OCI-LY7 (cell line): Measurements from ENCODE around the gene TIGD3. TPM values are rescaled to one million over a fixed set of nuclear protein-coding genes. Genes with fewer than 3 reads are reported as not detected.

Experiments
- BruUV-seq: library from RNA; stranded (reverse); fragments of 400-500 nt; replicated peaks from 2 replicates; lab custom pipeline; 2021; lab: Mats Ljungman, UMichigan
- CTCF ChIA-PET: fragments of 300-600 bp; sonication (Branson Sonifier 250); formaldehyde crosslinking; loops from one replicate; lab custom pipeline; 2022; ENCODE audit warnings: antibody characterized with exemption; ENCODE audit not compliant: unreplicated experiment; lab: Charles Lee
- POLR2A ChIA-PET: fragments of 300-600 bp; sonication (Branson Sonifier 250); formaldehyde crosslinking; loops from one replicate; lab custom pipeline; 2022; ENCODE audit warnings: antibody characterized with exemption; lab: Charles Lee
- DNase-seq: peaks from one replicate; pipeline ENCODE4 v3.0.0-alpha.2; 2015; ENCODE audit warnings: low spot score
- H2AFZ ChIP-seq: fragments of 200-600 bp; sonication (generic), shearing (Covaris generic); 2 replicates; pipeline ENCODE4 v1.6.1; 2014; ENCODE audit warnings: mild to moderate bottlenecking, antibody characterized with exemption, low read length, moderate library complexity
- H3K27ac ChIP-seq: fragments of 200-600 bp; sonication (generic); 2 replicates; pipeline ENCODE4 v1.5.1; 2014; ENCODE audit warnings: mixed run types, low read depth, mild to moderate bottlenecking, moderate library complexity, low read length, inconsistent platforms; ENCODE audit not compliant: poor library complexity, severe bottlenecking
- H3K36me3 ChIP-seq: fragments of 200-600 bp; sonication (generic); 2 replicates; pipeline ENCODE4 v1.6.1; 2014; ENCODE audit warnings: mild to moderate bottlenecking, antibody characterized with exemption, low read length, moderate library complexity, mixed read lengths; ENCODE audit not compliant: insufficient read depth
- H3K4me1 ChIP-seq: fragments of 200-600 bp; sonication (generic); 2 replicates; pipeline ENCODE4 v1.5.1; 2014; ENCODE audit warnings: mild to moderate bottlenecking, low read length; ENCODE audit not compliant: insufficient read depth, poor library complexity, severe bottlenecking
- H3K4me2 ChIP-seq: fragments of 200-600 bp; sonication (generic); 2 replicates; pipeline ENCODE4 v1.6.1; 2014; ENCODE audit warnings: mild to moderate bottlenecking, low read length
- H3K4me3 ChIP-seq: fragments of 200-600 bp; sonication (generic); 2 replicates; pipeline ENCODE4 v1.5.1; 2014; ENCODE audit warnings: mild to moderate bottlenecking, low read depth, low read length; ENCODE audit not compliant: poor library complexity, severe bottlenecking
- H3K79me2 ChIP-seq: fragments of 200-600 bp; sonication (generic); 2 replicates; pipeline ENCODE4 v1.6.1; 2016; ENCODE audit warnings: low read depth, mild to moderate bottlenecking, low read length, moderate library complexity, mixed read lengths; ENCODE audit not compliant: insufficient read depth
- H3K9me2 ChIP-seq: fragments of 200-600 bp; sonication (generic); 2 replicates; pipeline ENCODE4 v1.6.1; 2016; ENCODE audit warnings: mild to moderate bottlenecking, low read length, mixed read lengths; ENCODE audit not compliant: insufficient read depth
- H3K9me3 ChIP-seq: fragments of 200-600 bp; sonication (generic); 2 replicates; pipeline ENCODE4 v1.6.1; 2014; ENCODE audit warnings: mild to moderate bottlenecking, mixed run types, low read length, mixed read lengths
- H4K20me1 ChIP-seq: fragments of 200-600 bp; sonication (generic); 2 replicates; pipeline ENCODE4 v1.6.1; 2014; ENCODE audit warnings: mild to moderate bottlenecking, antibody characterized with exemption, low read length, moderate library complexity, mixed read lengths; ENCODE audit not compliant: insufficient read depth
- CTCF ChIP-seq: fragments of 200-600 bp; sonication (generic); conservative IDR thresholded peaks from 2 replicates; pipeline ENCODE4 v1.5.1; 2014; ENCODE audit warnings: mild to moderate bottlenecking, antibody characterized with exemption, low read length, moderate library complexity, mixed read lengths
- EZH2phosphoT487 ChIP-seq: fragments of 200-600 bp; sonication (generic); IDR thresholded peaks from 2 replicates; pipeline ENCODE4 v1.6.1; 2018; ENCODE audit warnings: low read depth, borderline replicate concordance, mild to moderate bottlenecking, mixed run types, antibody characterized with exemption, low read length, moderate library complexity, mixed read lengths
- intact Hi-C: fragments of 100-400 bp; cut with micrococcal nuclease; formaldehyde crosslinking; loops from one replicate; pipeline ENCODE4 v1.10.0; 2022; ENCODE audit not compliant: unreplicated experiment
- total RNA-seq, 2 experiments: library from RNA; depleted of rRNA in 1 of 2; stranded (reverse); fragments of >200 nt in 1 of 2; shearing (Covaris generic) in 1 of 2; gene quantifications; 2 replicates each; pipeline ENCODE4 v1.2.3, GENCODE V29; 2014 to 2022

Gene TIGD3
- total RNA-seq, 2 experiments from 2014 or later = 2.0 to 2.7 TPM

GRCh38 chr11:65353376-65353775, 1.2 kb upstream of the TIGD3 start:
- no TSS peak for BruUV-seq
- intact Hi-C loops = no loop called here
- POLR2A ChIA-PET = no interaction called here

DNA sequence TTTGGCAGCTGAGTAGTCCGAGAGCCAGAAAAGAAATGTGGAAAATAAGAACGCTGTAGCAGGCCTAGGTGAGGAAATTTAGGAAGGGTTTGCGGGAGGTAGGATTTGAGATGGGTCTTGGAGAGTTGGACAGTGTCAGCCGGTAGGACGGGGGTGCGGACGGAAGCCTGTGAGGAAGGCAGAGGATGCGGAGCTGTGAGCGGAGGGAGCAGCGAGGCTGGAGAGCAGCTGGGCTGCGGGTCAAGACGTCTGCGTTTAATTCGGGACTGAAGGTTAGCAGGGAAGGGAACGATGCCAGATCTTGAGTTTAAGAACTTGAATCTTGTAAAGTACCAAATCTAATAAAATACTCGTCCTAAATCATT, 669 bp upstream of the TIGD3 start:
- ChIA-PET CTCF (no interaction called here), POLR2A (no interaction called here)
- Histone ChIP-seq H3K4me1 (peaks cover 10% of the 10 kb centered on the region), H3K36me3 (peaks cover 40% of the 10 kb centered on the region), H3K4me3 (peak overlapping the region; percentile 73), H3K9me2 (no peaks in the 10 kb centered on the region), H3K4me2 (peak overlapping the region; percentile 66), H3K79me2 (no peaks in the 10 kb centered on the region), H4K20me1 (no peaks in the 10 kb centered on the region), H3K9me3 (no peaks in the 10 kb centered on the region), H2AFZ (no peak overlapping the region), H3K27ac (no peak overlapping the region)
- DNase-seq = no peak
- BruUV-seq = no TSS peak
- intact Hi-C loops = no loop called here
- TF ChIP-seq EZH2phosphoT487 (no peak), CTCF (no peak)

More at GRCh38 chr11:65353376-65353775, 1.2 kb upstream of the TIGD3 start:
- H2AFZ ChIP-seq = no peak overlapping the region
- CTCF ChIA-PET = no interaction called here
- H3K36me3 ChIP-seq = peaks cover 45% of the 10 kb centered on the region
- no peak overlapping the region for H3K27ac ChIP-seq
- no peaks in the 10 kb centered on the region for H3K9me3 ChIP-seq
- no peak overlapping the region for H3K4me3 ChIP-seq
- H3K4me2 ChIP-seq = no peak overlapping the region
- H3K9me2 ChIP-seq = no peaks in the 10 kb centered on the region
- H4K20me1 ChIP-seq = no peaks in the 10 kb centered on the region
- H3K79me2 ChIP-seq = no peaks in the 10 kb centered on the region
- DNase-seq = no peak
- peaks cover 10% of the 10 kb centered on the region for H3K4me1 ChIP-seq
- TF ChIP-seq EZH2phosphoT487 = no peak
- TF ChIP-seq CTCF = no peak

DNA sequence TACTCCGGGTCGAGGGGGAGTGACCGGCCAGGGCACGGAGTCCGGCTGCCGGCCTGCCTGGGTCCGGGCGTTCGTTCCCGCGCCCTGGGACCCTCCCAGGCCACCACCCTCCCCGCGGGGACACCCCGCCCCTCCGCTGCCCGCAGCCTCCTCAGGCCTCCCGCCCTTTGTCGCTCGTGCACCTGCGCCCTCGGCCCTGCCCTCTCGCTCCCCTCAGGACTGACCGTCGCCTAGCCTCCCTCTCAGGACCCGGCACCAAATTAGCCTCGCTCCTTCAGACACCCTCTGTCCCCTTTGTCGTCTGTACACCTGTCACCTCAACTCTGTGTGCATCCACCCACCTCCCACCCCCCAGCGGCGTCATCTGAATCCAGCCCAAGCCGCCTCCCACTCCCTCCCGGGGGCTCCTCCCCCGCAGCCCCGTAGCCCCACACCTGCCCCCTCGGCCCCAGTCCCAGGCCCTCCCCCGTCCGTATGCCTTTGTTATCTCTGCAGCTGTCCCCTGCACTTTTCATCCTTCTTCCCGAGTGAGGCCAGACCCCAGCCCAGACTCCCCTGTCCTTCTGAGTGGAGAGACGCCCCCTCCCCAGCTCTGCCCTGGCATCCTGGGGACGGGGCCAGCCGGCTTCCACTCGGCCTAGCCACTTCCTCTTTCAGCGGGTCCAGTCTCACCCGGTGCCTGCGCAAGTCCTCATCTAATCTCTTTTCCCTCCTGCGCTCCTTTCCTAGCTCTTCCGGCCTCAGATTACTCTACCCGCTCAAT, 643 bp downstream of the TIGD3 start:
- H3K27ac ChIP-seq = no peak overlapping the region
- CTCF ChIA-PET = interaction anchor here (0.9 kb wide), 1 partner anchor 22 kb away, joined by 5 read pairs; the partner anchor contains the start of gene DPF2
- no TSS peak for BruUV-seq

More for the DNA sequence above, 643 bp downstream of the TIGD3 start:
- no peaks in the 10 kb centered on the region for H4K20me1 ChIP-seq
- intact Hi-C loops = no loop called here
- POLR2A ChIA-PET = interaction anchor here (1.4 kb wide), 1 partner anchor 22 kb away, joined by 4 read pairs; the partner anchor contains the start of gene DPF2
- TF ChIP-seq CTCF = no peak
- TF ChIP-seq EZH2phosphoT487 = no peak
- H3K36me3 ChIP-seq = peaks cover 29% of the 10 kb centered on the region
- H3K9me2 ChIP-seq = no peaks in the 10 kb centered on the region
- peaks cover 10% of the 10 kb centered on the region for H3K4me1 ChIP-seq
- no peaks in the 10 kb centered on the region for H3K9me3 ChIP-seq
- peak overlapping the region; percentile 73 for H3K4me3 ChIP-seq
- DNase-seq = peak; percentile 57
- no peaks in the 10 kb centered on the region for H3K79me2 ChIP-seq
- H2AFZ ChIP-seq = peak overlapping the region; percentile 76
- H3K4me2 ChIP-seq = peak overlapping the region; percentile 84
